WTC11 (cell line): ENCODE data around the gene CAMSAP1. TPM values are rescaled to one million over a fixed set of nuclear protein-coding genes. Genes with fewer than 3 reads are reported as not detected.

Experiments used
- ATAC-seq: fragments of 200-7000 bp; cut with Tn5 transposase; 2 replicates; pipeline ENCODE4 v1.10.0; 2021; ENCODE audit warnings: mild to moderate bottlenecking, moderate library complexity
- CTCF ChIA-PET: fragments of 300-600 bp; sonication (Branson Sonifier 250); formaldehyde crosslinking; loops from one replicate; lab custom pipeline; 2021; ENCODE audit warnings: antibody characterized with exemption; lab: Charles Lee
- POLR2A ChIA-PET: fragments of 350-600 bp; sonication (Branson Sonifier 250); formaldehyde crosslinking; loops from one replicate; lab custom pipeline; 2021; ENCODE audit warnings: antibody characterized with exemption; lab: Charles Lee
- DNase-seq: peaks from one replicate; pipeline ENCODE4 v3.0.0; 2021; ENCODE audit warnings: low spot score
- H3K27ac Mint-ChIP-seq: 2 replicates; pipeline ENCODE4 v1.8.0; 2021; ENCODE audit warnings: mixed read lengths
- H3K27me3 Mint-ChIP-seq: 2 replicates; pipeline ENCODE4 v1.8.0; 2021; ENCODE audit warnings: low read depth, mild to moderate bottlenecking, moderate library complexity, mixed read lengths
- H3K36me3 Mint-ChIP-seq: 2 replicates; pipeline ENCODE4 v1.8.0; 2021; ENCODE audit warnings: mixed read lengths
- H3K4me1 Mint-ChIP-seq: 2 replicates; pipeline ENCODE4 v1.8.0; 2022; ENCODE audit warnings: mixed read lengths
- H3K4me3 Mint-ChIP-seq: 2 replicates; pipeline ENCODE4 v1.8.0; 2021; ENCODE audit warnings: mild to moderate bottlenecking, moderate library complexity, mixed read lengths
- H3K9me3 Mint-ChIP-seq: 2 replicates; pipeline ENCODE4 v1.8.0; 2021; ENCODE audit warnings: mixed read lengths
- ARID4B ChIP-seq: sonication (generic); formaldehyde crosslinking; IDR thresholded peaks from 2 replicates; pipeline ENCODE4 v1.8.0; 2023; ENCODE audit warnings: missing genetic modification reagents, mild to moderate bottlenecking, borderline replicate concordance
- ATF3 ChIP-seq: sonication (generic); formaldehyde crosslinking; conservative IDR thresholded peaks from 2 replicates; pipeline ENCODE4 v1.8.1; 2022; ENCODE audit warnings: mild to moderate bottlenecking, missing genetic modification reagents
- CBFB ChIP-seq: sonication (generic); formaldehyde crosslinking; IDR thresholded peaks from 2 replicates; pipeline ENCODE4 v1.8.1; 2022; ENCODE audit warnings: mild to moderate bottlenecking, low read depth, missing genetic modification reagents
- CTCF ChIP-seq: fragments of 200-600 bp; IDR thresholded peaks from 2 replicates; pipeline ENCODE4 v1.8.0; 2022; ENCODE audit warnings: antibody characterized with exemption
- E2F4 ChIP-seq: sonication (generic); formaldehyde crosslinking; IDR thresholded peaks from 2 replicates; pipeline ENCODE4 v1.8.1; 2022; ENCODE audit warnings: low read depth, mild to moderate bottlenecking, moderate library complexity, missing genetic modification reagents, borderline replicate concordance
- ETV6 ChIP-seq: sonication (generic); formaldehyde crosslinking; IDR thresholded peaks from 2 replicates; pipeline ENCODE4 v1.8.1; 2022; ENCODE audit warnings: mild to moderate bottlenecking, missing genetic modification reagents
- FOXJ3 ChIP-seq: sonication (generic); formaldehyde crosslinking; IDR thresholded peaks from 2 replicates; pipeline ENCODE4 v1.9.0; 2021; ENCODE audit warnings: missing genetic modification reagents, mild to moderate bottlenecking, borderline replicate concordance
- GABPB1 ChIP-seq: sonication (generic); formaldehyde crosslinking; IDR thresholded peaks from 2 replicates; pipeline ENCODE4 v1.8.1; 2023; ENCODE audit warnings: mild to moderate bottlenecking, missing genetic modification reagents
- JUN ChIP-seq: sonication (generic); formaldehyde crosslinking; IDR thresholded peaks from 2 replicates; pipeline ENCODE4 v1.8.0; 2023; ENCODE audit warnings: mild to moderate bottlenecking, missing genetic modification reagents
- NR3C1 ChIP-seq: sonication (generic); formaldehyde crosslinking; conservative IDR thresholded peaks from 2 replicates; pipeline ENCODE4 v1.8.1; 2023; ENCODE audit warnings: low read depth, mild to moderate bottlenecking, missing genetic modification reagents
- OVOL2 ChIP-seq: fragments of 250-450 bp; sonication (Bioruptor Pico); IDR thresholded peaks from 2 replicates; pipeline ENCODE4 v1.9.0; 2021; ENCODE audit warnings: mild to moderate bottlenecking, borderline replicate concordance
- SP1 ChIP-seq: sonication (generic); formaldehyde crosslinking; conservative IDR thresholded peaks from 2 replicates; pipeline ENCODE4 v1.8.1; 2022; ENCODE audit warnings: missing genetic modification reagents
- ZNF425 ChIP-seq: fragments of 250-450 bp; sonication (Bioruptor Pico); conservative IDR thresholded peaks from 2 replicates; pipeline ENCODE4 v1.9.0; 2021; ENCODE audit warnings: mild to moderate bottlenecking
- ZSCAN18 ChIP-seq: fragments of 250-450 bp; sonication (Bioruptor Pico); IDR thresholded peaks from 2 replicates; pipeline ENCODE4 v2.1.2; 2022; ENCODE audit warnings: mild to moderate bottlenecking, moderate library complexity
- total RNA-seq: library from RNA; stranded (reverse); gene quantifications from 3 replicates; pipeline ENCODE4 v1.2.3, GENCODE V29; 2021

CAMSAP1 gene
- total RNA-seq, 1 experiment from 2014 or later: 40.5 TPM

- peaks cover 70% of the 10 kb centered on the region for H3K4me1 Mint-ChIP-seq
- no peaks in the 10 kb centered on the region; the same call in 1 of the 2 replicates for H3K27me3 Mint-ChIP-seq
- TF ChIP-seq ZSCAN18 (CRISPR knock-in tag): no peak
- no peak for TF ChIP-seq NR3C1
- TF ChIP-seq SP1 (CRISPR knock-in tag): no peak
- TF ChIP-seq ZNF425: no peak
- no peak for TF ChIP-seq E2F4
- no peak for TF ChIP-seq ATF3 (CRISPR knock-in tag)
- no peak for TF ChIP-seq JUN (CRISPR knock-in tag)
- no peak for TF ChIP-seq GABPB1 (CRISPR knock-in tag)
- TF ChIP-seq CTCF: no peak
- no peak for TF ChIP-seq ARID4B (CRISPR knock-in tag)
- no peak for TF ChIP-seq CBFB (CRISPR knock-in tag)
- no peak for TF ChIP-seq OVOL2 (CRISPR knock-in tag)
- no peak for TF ChIP-seq FOXJ3 (CRISPR knock-in tag)
- no peak for TF ChIP-seq ETV6
- H3K36me3 Mint-ChIP-seq: peaks cover 8% of the 10 kb centered on the region; the same call in 1 of the 2 replicates
- no peaks in the 10 kb centered on the region for H3K9me3 Mint-ChIP-seq
- DNase-seq: no peak
- H3K4me3 Mint-ChIP-seq: no peak overlapping the region
- CTCF ChIA-PET: interaction anchor here (1.2 kb wide), 1 partner anchor 23 kb away, joined by 3 read pairs; the partner anchor contains the start of gene CAMSAP1
- peak overlapping the region; percentile 83 for H3K27ac Mint-ChIP-seq
- POLR2A ChIA-PET: no interaction called here
- no peak for ATAC-seq
Measured at GRCh38 chr9:135884328-135885035, 22.9 kb downstream of the CAMSAP1 start.
